A673 (cell line): Measurements from ENCODE around the gene FLT3.

Source experiments
- CTCF ChIP-seq: fragments of 300-800, 200-600 bp; sonication (generic); conservative IDR thresholded peaks from 2 replicates; pipeline ENCODE4 v1.5.1; 2017; ENCODE audit warnings: low read depth, mild to moderate bottlenecking, antibody characterized with exemption, low read length, moderate library complexity, mixed read lengths
- EZH2 ChIP-seq: fragments of 200-600 bp; sonication (generic); IDR thresholded peaks from 2 replicates; pipeline ENCODE4 v1.6.1; 2017; ENCODE audit warnings: borderline replicate concordance, low read depth, mild to moderate bottlenecking, mixed read lengths, antibody characterized with exemption, low read length; ENCODE audit not compliant: poor library complexity, severe bottlenecking

- no peak for TF ChIP-seq CTCF
- TF ChIP-seq EZH2: no peak
Measured at GRCh38 chr13:28033894-28034655, 66.3 kb downstream of the FLT3 start.
